ENCODE measurements around the gene ZDHHC18. TPM values are rescaled to one million over a fixed set of nuclear protein-coding genes. Genes with fewer than 3 reads are reported as not detected.
A peak's percentile ranks its signal among the peaks of the same experiment; 100 is the strongest.
"Not testable (repeated sequence)": the region's sequence is repeated elsewhere in the genome, so short reads cannot be mapped to it uniquely, and the experiment has no call there.

ZDHHC18 gene
- total RNA-seq, 1 donor from 2014 or later, result 30.4 TPM

DNA sequence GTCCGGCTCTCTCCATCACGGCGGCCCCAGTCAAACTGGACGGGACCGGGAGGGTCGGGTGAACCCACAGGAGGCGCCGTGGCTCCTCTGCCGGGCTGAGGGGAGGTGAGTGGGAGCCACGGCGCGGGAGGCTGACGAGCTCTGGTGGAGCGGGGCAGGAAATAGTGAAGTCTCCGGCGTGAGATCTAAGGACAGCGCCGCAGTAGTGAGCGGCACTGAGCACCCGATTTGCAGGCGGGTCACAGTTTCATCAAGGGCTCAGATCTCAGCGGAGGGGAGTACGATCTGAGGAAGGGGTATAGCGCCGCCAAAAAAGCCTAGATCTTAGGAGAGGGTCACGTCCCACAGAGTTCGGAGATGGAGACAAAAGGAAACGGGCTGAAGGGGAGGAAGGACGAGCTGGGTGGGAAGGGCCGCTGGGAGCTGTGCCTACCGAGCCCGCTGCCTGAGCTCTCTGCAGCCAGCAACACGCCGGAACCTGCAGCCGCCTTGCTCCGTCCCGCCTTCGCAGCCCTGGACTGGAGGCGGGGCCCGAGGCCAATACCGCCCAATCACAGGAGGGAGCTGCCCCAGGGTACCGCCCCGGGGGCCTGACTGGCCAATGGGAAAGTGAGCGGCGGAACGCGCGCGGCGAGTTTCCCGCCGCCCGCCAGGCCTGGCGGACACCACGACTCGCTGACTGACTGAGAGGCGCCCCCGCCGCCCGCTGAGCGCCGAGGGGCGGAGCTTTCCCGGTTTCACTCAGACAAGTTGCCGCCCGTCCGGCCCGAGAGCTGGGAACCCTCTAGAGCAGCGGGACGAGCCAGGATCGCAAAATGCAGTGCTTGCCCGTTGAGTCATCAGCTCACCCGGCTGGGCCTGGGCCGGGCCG, 38.4 kb downstream of the ZDHHC18 start:
- Mint-ChIP-seq H3K27me3 (ENCODE audit: insufficient read depth, low read depth) (peaks cover 9% of the 10 kb centered on the region), H3K27ac (peak overlapping the region; percentile 82), H3K4me3 (peak overlapping the region; percentile 91), H3K4me1 (peaks cover 18% of the 10 kb centered on the region), H3K9me3 (no peaks in the 10 kb centered on the region), H3K36me3 (no peaks in the 10 kb centered on the region)
- peaks cover 27% of the 10 kb centered on the region for H3F3A ChIP-seq (ENCODE audit: low read depth)
- peak overlapping the region; percentile 99 for H3K4me2 ChIP-seq
- peaks cover 35% of the 10 kb centered on the region for H3K4me1 ChIP-seq
- H3K27me3 ChIP-seq, result peaks cover 8% of the 10 kb centered on the region
- no peaks in the 10 kb centered on the region for H3K79me2 ChIP-seq (ENCODE audit: low read depth)
- H3K9me3 ChIP-seq (ENCODE audit: low read depth), result no peaks in the 10 kb centered on the region
- H4K20me1 ChIP-seq (ENCODE audit: low read depth), result no peaks in the 10 kb centered on the region
- H3K4me3 ChIP-seq, result peak overlapping the region; percentile 71
- H2AFZ ChIP-seq (replicated peaks), result peak overlapping the region; percentile 48
- H3K36me3 ChIP-seq, result no peaks in the 10 kb centered on the region
- H3K9ac ChIP-seq, result peak overlapping the region; percentile 27
- TF ChIP-seq, protein P1, sequence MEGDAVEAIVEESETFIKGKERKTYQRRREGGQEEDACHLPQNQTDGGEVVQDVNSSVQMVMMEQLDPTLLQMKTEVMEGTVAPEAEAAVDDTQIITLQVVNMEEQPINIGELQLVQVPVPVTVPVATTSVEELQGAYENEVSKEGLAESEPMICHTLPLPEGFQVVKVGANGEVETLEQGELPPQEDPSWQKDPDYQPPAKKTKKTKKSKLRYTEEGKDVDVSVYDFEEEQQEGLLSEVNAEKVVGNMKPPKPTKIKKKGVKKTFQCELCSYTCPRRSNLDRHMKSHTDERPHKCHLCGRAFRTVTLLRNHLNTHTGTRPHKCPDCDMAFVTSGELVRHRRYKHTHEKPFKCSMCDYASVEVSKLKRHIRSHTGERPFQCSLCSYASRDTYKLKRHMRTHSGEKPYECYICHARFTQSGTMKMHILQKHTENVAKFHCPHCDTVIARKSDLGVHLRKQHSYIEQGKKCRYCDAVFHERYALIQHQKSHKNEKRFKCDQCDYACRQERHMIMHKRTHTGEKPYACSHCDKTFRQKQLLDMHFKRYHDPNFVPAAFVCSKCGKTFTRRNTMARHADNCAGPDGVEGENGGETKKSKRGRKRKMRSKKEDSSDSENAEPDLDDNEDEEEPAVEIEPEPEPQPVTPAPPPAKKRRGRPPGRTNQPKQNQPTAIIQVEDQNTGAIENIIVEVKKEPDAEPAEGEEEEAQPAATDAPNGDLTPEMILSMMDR (IDR thresholded peaks at IDR 0.05), result peak; percentile 3
- TF ChIP-seq EZH2phosphoT487 (IDR thresholded peaks at IDR 0.05), result no peak
- peak; percentile 98 for DNase-seq (ENCODE audit: low spot score)
- H3K27ac ChIP-seq, result no peak overlapping the region

DNA sequence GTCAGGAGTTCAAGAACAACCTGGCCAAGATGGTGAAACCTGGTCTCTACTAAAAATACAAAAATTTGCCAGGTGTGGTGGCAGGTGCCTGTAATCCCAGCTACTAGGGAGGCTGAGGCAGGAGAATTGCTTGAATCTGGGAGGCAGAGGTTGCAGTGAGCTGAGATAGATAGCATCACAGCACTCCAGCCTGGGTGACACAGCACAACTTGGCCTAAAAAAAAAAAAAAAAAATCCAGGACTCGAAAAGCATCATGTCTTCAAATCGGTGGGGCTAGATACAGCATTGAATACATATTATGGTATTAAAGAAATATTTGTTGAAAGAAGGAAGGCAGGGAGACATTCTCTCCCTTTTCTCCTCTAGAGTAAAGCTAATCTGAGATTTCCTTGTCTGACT, 46.6 kb downstream of the ZDHHC18 start:
- H3K36me3 ChIP-seq; H3K9me3 ChIP-seq (ENCODE audit: low read depth); H3K4me3 ChIP-seq; H3K9me3 Mint-ChIP-seq; H3K9ac ChIP-seq; H3K4me1 Mint-ChIP-seq; H3K79me2 ChIP-seq (ENCODE audit: low read depth); H3K27me3 ChIP-seq; H3K4me2 ChIP-seq; H2AFZ ChIP-seq (replicated peaks); H3K4me3 Mint-ChIP-seq; H4K20me1 ChIP-seq (ENCODE audit: low read depth); H3K36me3 Mint-ChIP-seq; H3K27me3 Mint-ChIP-seq (ENCODE audit: insufficient read depth, low read depth); H3K27ac Mint-ChIP-seq; H3K27ac ChIP-seq; DNase-seq (ENCODE audit: low spot score): not testable (repeated sequence)
- H3K4me1 ChIP-seq, result peaks cover 20% of the 10 kb centered on the region
- peaks cover 28% of the 10 kb centered on the region for H3F3A ChIP-seq (ENCODE audit: low read depth)

DNA sequence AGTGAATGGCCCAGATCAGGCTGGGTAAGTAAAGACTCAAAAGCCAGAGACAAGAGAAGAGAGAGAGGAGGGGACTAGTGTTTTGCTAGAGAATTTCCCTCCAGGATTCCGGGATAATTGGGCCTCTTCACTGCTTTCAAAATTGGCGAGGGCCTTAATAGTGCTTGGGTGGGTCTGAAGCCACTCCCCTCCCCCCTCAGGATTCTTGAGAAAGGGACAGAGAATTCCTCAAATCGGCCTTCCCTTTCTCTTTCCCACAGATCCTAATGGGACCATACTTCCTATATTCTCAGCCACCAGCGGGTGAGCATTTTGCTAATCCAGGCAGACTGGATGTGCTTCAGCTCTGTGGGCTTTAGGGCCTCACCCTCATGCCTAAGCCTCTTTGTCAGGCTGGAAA, 48.4 kb downstream of the ZDHHC18 start:
- H3K9me3 Mint-ChIP-seq, result no peaks in the 10 kb centered on the region
- Histone ChIP-seq H3K79me2 (ENCODE audit: low read depth) (no peaks in the 10 kb centered on the region), H3K36me3 (no peaks in the 10 kb centered on the region), H3K4me3 (no peak overlapping the region), H4K20me1 (ENCODE audit: low read depth) (no peaks in the 10 kb centered on the region), H3F3A (ENCODE audit: low read depth) (peaks cover 41% of the 10 kb centered on the region), H3K4me2 (peak overlapping the region; percentile 62), H3K4me1 (peaks cover 20% of the 10 kb centered on the region), H3K9me3 (ENCODE audit: low read depth) (no peaks in the 10 kb centered on the region), H3K9ac (no peak overlapping the region), H2AFZ (replicated peaks) (no peak overlapping the region), H3K27ac (peak overlapping the region; percentile 97), H3K27me3 (no peaks in the 10 kb centered on the region)
- peak; percentile 90 for DNase-seq (ENCODE audit: low spot score)
- H3K4me3 Mint-ChIP-seq, result no peak overlapping the region
- peak overlapping the region; percentile 90 for H3K27ac Mint-ChIP-seq
- no peaks in the 10 kb centered on the region for H3K4me1 Mint-ChIP-seq
- H3K27me3 Mint-ChIP-seq (ENCODE audit: insufficient read depth, low read depth), result peaks cover 4% of the 10 kb centered on the region
- TF ChIP-seq, protein P1 (IDR thresholded peaks at IDR 0.05), result no peak
- TF ChIP-seq EZH2 (IDR thresholded peaks at IDR 0.05) (no peak), EZH2phosphoT487 (IDR thresholded peaks at IDR 0.05) (no peak)
- peaks cover 3% of the 10 kb centered on the region for H3K36me3 Mint-ChIP-seq

DNA sequence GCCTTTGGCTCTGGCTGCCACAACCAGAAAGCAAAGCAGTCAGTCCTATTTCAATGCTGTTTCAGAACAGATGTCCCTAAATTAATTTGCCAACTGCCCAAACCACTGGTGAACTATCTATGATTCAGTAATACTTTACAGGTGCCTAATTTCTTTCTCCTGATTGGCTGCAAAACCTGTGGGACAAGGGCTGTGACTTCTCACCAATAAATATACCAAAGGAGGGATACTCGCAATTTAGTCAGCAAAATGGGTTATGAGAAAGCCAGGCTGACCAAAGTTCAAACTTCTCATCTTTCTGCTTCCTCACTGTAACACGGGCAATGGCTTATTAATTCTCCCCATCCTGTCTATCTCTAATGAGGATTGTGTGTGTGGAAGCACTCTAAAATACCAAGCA, 50.8 kb downstream of the ZDHHC18 start:
- Histone ChIP-seq H3K4me1 (peaks cover 20% of the 10 kb centered on the region), H3K9ac (no peak overlapping the region), H2AFZ (replicated peaks) (no peak overlapping the region), H3K9me3 (ENCODE audit: low read depth) (no peaks in the 10 kb centered on the region), H3F3A (ENCODE audit: low read depth) (peaks cover 41% of the 10 kb centered on the region), H3K4me3 (no peak overlapping the region), H3K27ac (no peak overlapping the region), H3K36me3 (no peaks in the 10 kb centered on the region), H3K27me3 (no peaks in the 10 kb centered on the region), H4K20me1 (ENCODE audit: low read depth) (no peaks in the 10 kb centered on the region), H3K79me2 (ENCODE audit: low read depth) (no peaks in the 10 kb centered on the region), H3K4me2 (no peak overlapping the region)
- Mint-ChIP-seq H3K4me3 (no peak overlapping the region), H3K9me3 (no peaks in the 10 kb centered on the region), H3K4me1 (no peaks in the 10 kb centered on the region), H3K27ac (no peak overlapping the region), H3K27me3 (ENCODE audit: insufficient read depth, low read depth) (peaks cover 4% of the 10 kb centered on the region), H3K36me3 (peaks cover 5% of the 10 kb centered on the region)
- DNase-seq (ENCODE audit: low spot score), result no peak
- no peak for TF ChIP-seq EZH2phosphoT487 (IDR thresholded peaks at IDR 0.05)
- TF ChIP-seq EZH2 (IDR thresholded peaks at IDR 0.05), result no peak
- TF ChIP-seq, protein P1 (IDR thresholded peaks at IDR 0.05), result no peak
